Retinal pigment epithelial cell (primary cell): ENCODE measurements around the gene MCM8.

Experiments used
- DNase-seq: peaks from one replicate; pipeline ENCODE4 v3.0.0-alpha.2; 2010; ENCODE audit warnings: low read depth
- H3K4me3 ChIP-seq: 2 replicates; pipeline ENCODE4 v1.5.1; 2011; ENCODE audit warnings: mild to moderate bottlenecking, low read length, control low read depth, moderate library complexity
- TF ChIP-seq, protein P1 (sequence below): conservative IDR thresholded peaks from 2 replicates; pipeline ENCODE4 v1.5.1; 2011; ENCODE audit warnings: low read depth, low read length, control low read depth, inconsistent platforms

Gene MCM8

DNA sequence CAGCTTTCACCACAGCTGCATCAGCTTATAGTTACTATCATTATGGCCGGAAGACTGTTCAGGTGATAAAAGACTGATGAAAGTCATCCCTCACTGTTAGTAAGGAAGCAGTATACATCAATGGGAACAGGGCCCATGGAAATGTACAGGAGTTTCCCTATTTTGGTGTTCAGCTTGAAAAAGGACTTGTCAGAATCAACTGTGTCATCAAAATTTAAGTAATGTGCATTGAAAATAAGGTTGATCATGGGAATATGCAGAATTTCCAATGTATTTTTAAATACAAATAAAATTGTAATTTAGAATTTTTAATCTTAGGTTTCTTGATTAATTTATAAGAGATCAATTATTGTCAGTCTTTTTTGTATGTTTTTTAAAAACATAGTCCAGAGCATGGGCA lies 86.6 kb downstream of the MCM8 start:
- DNase-seq, result no peak
- H3K4me3 ChIP-seq, result no peak overlapping the region
- TF ChIP-seq, protein P1, sequence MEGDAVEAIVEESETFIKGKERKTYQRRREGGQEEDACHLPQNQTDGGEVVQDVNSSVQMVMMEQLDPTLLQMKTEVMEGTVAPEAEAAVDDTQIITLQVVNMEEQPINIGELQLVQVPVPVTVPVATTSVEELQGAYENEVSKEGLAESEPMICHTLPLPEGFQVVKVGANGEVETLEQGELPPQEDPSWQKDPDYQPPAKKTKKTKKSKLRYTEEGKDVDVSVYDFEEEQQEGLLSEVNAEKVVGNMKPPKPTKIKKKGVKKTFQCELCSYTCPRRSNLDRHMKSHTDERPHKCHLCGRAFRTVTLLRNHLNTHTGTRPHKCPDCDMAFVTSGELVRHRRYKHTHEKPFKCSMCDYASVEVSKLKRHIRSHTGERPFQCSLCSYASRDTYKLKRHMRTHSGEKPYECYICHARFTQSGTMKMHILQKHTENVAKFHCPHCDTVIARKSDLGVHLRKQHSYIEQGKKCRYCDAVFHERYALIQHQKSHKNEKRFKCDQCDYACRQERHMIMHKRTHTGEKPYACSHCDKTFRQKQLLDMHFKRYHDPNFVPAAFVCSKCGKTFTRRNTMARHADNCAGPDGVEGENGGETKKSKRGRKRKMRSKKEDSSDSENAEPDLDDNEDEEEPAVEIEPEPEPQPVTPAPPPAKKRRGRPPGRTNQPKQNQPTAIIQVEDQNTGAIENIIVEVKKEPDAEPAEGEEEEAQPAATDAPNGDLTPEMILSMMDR, result no peak

DNA sequence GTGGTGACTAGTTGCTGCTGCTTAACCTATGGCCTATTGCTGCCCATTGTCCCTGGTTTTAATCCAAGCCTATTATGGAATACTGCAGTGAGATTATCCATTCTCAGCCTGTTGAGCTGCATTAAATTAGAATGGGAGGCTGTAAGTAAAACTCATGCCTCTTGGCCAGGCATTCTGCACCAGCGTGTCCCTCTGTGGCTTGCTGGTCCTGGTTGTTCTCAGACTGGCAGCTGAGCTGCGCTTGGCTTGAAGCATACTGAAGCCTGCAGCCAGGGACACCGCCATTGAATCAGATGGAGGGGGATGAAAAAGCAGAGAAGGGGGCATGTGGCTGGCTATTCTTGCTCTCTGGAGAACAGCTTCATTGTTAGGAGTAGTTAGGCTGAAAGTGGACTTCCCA lies 87.8 kb downstream of the MCM8 start:
- TF ChIP-seq, protein P1, result no peak
- H3K4me3 ChIP-seq, result no peak overlapping the region
- DNase-seq, result no peak

DNA sequence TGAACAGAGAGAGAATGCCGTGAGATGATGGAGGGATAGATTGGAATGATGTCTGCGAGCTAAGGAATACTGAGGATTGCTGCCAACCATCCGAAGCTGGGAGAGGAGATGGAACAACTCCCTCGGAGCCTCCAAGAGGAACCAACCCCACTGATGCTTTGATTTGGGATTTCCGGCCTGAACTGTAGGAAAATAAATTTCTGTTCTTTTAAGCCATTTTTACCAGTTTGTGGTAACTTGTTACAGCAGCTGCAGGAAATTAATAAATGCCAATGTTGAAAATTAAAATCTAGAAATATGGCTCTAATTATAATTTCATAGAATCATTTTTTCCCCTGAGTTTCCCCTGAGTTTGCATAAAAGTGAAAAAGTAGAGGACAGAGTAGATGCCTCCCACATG lies 89.3 kb downstream of the MCM8 start:
- H3K4me3 ChIP-seq, result no peak overlapping the region
- TF ChIP-seq, protein P1, result no peak
- DNase-seq, result no peak

DNA sequence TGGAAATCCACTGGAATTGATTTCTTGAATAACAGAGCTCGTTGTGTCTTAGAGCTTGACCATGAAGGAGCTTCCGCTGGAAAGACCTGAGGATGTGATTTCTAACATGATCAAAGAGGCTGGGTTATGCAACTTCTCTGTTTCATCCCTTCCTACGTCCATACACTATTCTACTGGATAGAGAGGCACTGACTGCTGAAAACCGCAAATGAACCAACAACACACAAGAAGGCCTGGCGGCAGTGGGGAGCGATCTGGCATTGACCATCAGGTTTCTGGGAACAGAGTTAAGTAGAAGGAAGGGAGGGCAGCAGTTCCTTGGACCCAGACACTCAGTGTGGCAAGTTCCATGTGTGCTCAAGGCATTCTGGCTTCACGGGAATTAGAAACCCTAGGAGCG lies 90.1 kb downstream of the MCM8 start:
- TF ChIP-seq, protein P1, result no peak
- H3K4me3 ChIP-seq, result no peak overlapping the region
- DNase-seq, result no peak

DNA sequence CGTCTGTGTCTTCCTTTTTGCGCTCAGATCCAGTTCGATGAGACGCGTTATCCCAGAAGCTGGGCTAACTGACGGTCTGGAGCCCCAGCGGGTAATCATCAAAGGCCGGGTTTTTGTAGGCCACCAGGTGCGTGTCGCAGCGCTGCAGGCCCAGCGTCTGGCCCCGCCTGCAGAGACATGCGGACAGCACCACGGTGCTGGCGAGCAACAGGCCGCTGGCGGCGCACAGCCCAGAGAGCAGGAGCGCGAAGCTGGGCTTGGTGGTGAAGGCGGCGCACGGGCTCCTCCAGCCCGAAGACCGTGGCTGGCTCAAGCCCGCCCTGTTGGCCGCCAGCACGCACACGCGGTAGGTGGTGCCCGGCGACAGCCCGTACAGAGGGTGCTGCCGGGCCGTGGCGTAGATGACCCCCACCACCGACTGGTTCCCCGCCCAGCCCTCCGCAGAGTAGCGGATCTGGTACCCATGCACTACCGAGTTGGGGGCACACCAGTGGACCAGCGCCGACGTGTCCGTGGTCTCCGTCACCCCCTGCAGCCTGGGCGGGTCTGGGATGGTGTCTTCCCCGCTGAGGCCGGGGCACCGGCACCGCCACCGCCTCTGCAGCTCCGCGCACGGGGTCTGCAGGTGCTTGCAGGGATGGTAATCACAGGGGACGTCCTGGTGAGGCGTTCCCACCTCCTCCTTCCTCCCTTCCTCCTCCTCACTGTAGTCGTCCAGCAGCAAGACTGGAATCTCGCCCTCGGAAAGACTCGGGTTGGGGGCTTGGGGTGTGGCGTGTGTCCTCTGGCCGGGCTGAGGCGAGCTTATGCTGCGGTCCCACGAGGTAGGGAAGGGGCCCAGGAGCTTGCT lies 90.7 kb downstream of the MCM8 start:
- DNase-seq, result no peak
- TF ChIP-seq, protein P1, result no peak
- no peak overlapping the region for H3K4me3 ChIP-seq

DNA sequence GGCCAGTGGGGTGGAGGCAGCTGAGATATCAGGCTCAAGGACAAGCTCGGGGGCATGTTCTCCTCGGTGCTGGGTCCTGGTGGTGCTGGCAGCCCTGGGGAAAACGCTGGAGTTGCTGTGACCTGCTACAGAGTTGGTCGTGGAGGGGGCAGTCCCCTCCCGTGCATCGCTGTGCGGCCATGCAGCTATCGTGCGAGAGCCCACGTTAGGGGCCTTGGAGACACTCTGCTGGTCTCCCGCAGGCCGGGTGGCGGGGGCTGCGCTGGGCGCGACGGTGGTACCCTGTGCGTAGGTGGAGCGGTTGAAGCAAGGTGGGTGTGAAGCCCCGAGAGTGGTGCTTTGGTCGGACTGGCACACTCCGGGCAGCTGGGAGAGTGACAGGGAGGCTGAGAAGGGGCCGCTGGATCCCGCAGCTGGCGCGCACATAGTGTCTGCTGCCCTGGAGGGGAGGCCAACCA lies 91.4 kb downstream of the MCM8 start:
- TF ChIP-seq, protein P1, result no peak
- H3K4me3 ChIP-seq, result no peak overlapping the region
- DNase-seq, result no peak

DNA sequence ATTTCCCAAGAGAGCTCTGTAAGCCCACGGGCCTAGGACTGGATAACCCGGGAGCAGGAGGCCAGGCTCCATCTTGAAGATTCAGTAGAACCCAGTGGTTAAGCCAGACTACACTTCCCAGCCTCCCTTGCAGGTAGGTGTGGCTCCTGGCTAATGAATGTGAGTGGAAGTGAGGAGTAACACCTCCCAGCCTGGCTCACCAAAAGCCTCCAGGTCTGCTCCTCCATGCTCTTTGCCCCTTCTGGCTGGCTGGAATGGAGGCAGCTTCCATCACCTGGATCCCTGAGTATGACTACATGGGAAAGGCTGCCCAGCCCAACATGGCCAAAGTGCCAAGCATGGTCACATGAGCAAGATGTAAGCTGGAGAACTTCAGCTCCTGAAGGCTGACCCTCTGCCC lies 93.7 kb downstream of the MCM8 start:
- H3K4me3 ChIP-seq, result no peak overlapping the region
- DNase-seq, result no peak
- TF ChIP-seq, protein P1, result no peak
